ENCODE data around the gene LEMD3.

DNA sequence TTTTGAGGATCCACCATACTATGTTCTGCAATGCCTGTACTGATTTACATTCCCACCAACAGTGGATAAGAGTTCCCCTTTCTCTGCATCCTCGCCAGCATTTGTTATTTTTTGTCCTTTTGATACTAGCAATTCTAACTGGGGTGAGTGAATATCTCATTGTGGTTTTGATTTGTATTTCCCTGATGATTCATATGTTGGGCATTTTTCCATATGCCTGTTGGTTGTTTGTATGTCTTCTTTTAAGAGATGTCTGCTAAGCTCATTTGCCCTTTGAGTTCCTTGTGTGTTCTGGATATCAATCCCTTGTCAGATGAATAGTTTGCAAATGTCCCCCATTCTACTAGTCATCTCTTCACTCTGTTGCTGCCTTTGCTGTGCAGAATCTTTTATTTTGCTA, 60.1 kb downstream of the LEMD3 start:
- TF ChIP-seq CTCF (IDR thresholded peaks at IDR 0.05) (no peak), POLR2A (IDR thresholded peaks at IDR 0.05) (no peak)

Measured in esophagus squamous epithelium (tissue), 4 donors.